NCI-H146 treated with DMSO at 0.1 percent for 48 hours (cell line): Measurements from ENCODE around the gene TIMP3.

Experiments
- DNase-seq: peaks from one replicate; lab custom pipeline; 2025; ENCODE audit not compliant: unreplicated experiment; lab: John Stamatoyannopoulos, UW

The TIMP3 gene

DNA sequence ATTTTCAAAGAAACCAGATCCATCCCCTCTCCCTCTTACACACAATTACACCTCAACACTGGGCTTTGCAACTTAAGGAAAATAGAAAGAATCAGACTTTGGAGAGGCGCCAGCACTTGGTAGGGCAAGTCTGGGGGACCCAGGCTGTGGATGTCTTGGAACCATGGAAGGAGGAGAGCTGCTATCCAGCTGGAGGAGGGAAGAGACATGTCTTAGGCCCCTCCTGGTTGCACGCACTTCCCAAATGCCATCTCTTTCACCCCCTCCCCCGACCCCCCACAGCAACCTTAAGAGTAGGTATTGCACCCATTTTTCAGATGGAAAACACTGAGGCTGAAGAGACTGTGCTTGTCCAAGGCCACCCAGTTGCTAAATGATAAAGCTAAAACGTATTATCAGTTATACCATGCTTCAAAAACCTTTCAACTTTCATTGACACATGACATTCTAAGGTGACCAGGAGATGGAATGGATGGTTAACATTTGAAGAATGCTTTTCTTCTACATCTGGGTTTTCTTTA is 3.9 kb downstream of the TIMP3 start:
- no peak for DNase-seq

- DNase-seq = no peak
Measured at GRCh38 chr22:32806296-32806695, 4.8 kb downstream of the TIMP3 start.

DNA sequence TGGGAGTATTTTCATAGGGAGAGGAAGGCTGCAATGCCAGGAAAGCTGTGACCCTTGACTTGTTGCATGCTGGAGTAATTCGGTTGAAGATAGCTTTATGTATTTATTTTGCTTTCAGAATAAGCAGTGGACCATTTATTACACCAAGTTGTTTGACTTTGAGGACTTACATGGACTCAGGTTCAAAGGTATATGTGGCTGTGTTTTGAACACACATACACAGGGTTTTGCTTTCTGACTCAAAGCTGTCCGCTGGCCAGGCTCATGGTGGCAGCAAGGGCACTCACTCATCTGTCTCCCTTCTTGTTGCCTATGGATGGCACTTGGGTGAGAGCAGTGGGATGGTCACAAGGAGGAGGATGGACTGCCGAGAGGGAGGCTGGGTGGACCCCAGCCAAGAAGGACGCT is 6.5 kb downstream of the TIMP3 start:
- no peak for DNase-seq

- DNase-seq = no peak
Measured at GRCh38 chr22:32809786-32810554, 8.5 kb downstream of the TIMP3 start.

DNA sequence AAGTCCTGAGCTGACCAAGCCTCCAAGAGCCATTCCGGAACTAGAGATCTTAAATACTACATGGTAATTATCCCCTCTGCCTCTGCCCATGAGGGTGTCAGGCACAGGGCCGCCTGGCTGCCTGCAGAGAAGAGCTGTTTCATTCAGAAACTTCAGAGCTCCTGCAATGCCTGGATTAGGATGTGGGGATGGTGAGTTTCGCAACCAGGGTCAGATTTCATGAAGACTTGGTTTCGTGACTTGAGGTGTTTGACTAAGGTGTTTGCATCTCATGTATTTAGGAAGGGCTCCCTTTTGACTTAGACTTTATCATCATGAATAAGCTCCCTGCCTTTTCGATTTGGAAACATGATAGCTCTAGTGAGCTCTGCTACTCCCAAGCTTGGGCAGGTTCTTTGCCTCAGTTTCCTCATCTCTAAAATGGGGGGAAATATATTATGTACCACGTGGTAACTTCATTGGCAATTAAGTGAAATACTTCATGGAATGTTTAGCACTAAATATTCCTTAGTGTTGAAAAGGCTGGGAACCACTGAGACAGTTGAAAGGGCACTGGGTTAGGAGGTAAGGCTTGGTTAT is 9.1 kb downstream of the TIMP3 start:
- no peak for DNase-seq

DNA sequence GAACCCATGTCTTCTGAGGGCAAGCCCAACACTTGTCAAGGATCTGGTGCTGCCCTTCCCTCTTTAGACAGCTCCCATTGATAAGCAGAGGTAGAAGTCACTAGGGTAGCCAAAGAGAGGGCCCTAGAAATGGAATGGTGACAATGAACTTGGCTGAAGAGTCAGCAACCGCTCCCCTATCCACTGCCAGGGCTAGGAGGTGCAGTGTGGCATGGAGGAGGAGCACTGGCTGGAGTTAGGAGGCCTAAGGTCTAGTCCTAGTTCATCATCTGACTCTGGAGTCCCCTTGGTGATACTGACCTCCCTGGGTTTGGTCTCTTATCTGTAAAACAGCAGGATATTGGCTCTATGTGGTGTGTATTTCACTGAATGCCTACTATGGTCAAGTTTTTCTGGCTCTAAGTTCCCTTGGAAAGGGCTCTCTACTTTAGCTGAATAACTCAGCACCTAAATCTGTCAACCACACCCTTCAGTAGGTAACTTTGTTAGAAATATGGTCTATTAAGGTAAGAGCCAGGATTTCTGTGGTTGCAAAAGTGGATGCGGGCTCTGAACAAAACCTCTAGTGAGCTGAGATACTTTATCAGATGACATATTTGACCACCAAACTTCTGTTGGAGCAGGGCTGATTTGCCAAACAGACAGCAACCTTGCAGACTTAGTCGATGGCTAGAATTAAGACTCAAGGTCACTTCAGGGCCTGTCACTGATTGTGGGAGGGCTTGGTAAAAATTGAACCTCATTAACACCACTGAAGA is 10.5 kb downstream of the TIMP3 start:
- no peak for DNase-seq

- no peak for DNase-seq
Measured at GRCh38 chr22:32814285-32814860, 12.9 kb downstream of the TIMP3 start.

- DNase-seq = no peak
Measured at GRCh38 chr22:32815059-32815458, 13.6 kb downstream of the TIMP3 start.

DNA sequence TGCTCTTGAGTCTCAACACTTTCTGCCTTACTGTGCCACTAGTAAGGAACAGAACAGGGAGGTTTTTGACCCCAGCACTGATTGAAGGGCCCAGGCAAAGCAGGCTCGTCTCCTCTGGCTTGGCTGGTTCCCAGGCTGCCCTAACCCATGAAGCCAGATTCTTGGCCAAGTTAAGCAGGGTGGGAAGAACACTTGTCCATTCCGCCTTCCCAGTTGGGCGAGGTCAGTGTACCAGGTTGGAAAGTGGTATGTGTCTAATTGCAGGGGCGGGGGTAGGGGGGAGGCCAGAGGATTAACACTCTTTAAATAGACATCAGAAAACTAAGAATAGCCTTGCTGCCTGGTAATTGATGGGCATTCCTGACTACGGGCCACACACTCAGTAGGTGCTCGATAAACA is 14.4 kb downstream of the TIMP3 start:
- no peak for DNase-seq

- no peak for DNase-seq
Measured at GRCh38 chr22:32817137-32817730, 15.7 kb downstream of the TIMP3 start.

DNA sequence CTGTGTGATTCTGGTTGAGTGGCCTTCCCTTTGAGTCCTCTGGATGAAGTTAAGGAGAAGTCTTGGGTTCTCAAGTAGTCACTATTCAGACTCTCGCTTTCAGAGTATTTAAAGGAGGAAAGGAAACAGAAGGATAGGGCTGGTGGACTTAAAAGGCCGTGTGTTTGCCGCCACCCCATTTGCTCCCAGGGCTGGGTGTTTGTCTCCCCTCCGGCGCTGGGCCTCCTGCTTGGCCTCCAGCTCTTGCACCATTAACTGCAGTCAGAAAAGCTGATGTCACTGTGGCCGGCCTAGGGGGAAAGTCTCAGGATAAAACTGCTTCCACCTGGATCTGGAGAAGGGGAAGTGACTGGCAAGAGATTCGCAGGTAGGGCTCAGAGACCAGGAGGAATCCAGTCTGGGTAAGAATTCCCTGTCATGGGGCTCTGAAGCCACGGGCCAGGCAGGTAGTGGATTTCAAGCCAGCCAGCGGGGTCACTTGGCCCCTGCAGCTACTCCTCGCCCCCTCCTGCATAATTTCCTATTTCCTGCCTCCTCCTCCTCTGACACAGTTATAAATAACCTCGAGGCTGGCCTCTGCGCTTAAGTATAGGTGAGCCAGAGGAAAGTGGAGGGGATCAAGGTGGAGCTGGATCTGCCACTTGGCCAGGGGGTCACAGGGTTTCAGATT is 17.1 kb downstream of the TIMP3 start:
- DNase-seq = no peak

DNA sequence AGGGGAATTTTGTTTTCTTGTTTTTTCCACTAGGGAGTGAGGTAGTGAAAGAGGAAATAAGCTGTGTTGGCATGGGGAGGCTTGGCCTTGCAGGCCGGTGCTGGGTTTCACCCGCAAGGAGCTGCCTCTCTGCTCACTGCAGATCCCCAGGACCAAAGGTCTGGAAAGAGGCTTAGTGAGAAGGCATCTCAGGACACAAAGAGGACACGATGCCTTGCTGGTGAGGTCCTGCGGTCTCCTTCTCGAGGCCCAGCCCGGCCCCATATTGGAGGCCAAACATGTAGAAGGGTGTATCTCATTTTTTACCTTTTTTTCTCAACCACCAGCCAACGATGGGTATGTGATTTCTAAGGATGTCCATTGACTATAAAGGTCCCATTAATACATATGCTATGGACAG is 17.6 kb downstream of the TIMP3 start:
- DNase-seq = no peak

DNA sequence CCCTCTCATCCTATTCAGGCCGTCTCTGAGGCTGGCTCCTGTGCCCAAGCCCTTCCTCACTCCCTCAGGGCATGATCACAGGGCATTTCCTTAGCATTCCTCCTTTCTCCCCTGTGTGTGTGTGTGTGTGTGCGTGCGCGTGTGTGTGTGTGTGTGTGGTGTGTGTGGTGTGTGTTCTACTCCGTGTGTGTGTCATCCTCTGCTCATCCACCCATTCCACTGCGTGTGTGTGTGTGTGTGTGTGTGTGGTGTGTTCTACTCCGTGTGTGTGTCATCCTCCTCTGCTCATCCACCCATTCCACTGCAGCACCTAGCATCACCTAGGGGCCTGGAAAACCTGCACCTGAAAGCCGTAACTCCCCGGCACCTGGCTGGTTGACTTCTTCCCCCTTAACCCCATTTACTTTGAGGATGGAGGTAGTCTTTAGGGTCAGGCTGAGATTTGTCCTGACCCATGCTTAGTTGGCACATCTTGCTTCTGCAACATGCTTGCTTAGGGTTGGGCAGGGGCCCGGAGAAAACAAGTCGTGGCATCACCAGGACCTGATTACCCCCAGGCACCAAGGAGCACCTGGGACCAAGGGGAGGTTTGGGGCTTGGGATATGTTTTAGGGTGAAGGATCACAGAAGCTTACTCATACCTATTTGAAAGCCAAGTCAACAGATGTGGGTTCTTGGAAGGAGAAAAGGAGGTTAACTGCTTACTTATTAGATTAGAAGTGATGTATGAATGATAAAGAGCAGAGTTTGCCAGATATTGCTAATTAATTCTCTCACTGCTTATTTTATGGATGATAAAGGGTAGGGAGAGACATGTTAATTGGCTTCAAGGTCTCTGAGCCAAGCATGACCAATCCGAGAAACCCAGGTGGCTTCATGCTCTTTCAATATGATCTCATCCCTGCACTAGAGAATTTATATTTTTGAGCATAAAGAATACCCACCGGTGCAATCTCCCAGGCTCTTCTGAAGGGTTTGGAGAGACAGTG is 18.9 kb downstream of the TIMP3 start:
- no peak for DNase-seq

DNA sequence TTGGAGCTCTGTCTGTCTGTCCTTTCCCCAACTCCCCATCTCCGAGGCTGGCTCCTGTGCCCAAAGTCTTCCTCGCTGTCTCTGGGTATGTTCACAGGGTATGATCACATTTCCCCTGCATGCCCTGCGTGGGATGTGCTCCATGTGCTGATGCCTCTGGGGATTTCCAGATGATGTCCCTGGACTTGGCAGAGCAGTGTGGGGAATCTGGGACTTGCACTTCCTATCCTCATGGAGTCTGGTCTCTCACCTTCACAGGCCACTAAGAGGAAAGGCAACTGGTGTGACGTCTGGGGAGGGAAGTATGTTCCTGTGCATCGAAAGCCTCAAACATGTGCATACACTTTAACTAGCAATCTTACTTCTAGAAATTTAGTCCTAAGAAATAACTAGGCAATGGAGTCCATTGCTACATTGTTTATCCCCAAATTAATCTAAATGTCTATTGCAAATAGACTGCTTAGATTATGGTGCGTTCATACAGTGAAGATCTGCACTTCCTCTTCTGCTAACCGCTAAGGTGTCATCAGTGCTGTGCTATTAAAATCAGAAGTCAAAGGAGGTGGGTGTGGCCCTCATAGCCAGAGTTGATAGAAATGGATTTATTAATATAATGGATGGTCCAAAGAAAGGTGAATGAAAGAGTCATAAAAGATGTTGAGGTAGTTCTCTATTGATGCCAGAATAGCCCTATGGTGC is 20.8 kb downstream of the TIMP3 start:
- DNase-seq = no peak

DNA sequence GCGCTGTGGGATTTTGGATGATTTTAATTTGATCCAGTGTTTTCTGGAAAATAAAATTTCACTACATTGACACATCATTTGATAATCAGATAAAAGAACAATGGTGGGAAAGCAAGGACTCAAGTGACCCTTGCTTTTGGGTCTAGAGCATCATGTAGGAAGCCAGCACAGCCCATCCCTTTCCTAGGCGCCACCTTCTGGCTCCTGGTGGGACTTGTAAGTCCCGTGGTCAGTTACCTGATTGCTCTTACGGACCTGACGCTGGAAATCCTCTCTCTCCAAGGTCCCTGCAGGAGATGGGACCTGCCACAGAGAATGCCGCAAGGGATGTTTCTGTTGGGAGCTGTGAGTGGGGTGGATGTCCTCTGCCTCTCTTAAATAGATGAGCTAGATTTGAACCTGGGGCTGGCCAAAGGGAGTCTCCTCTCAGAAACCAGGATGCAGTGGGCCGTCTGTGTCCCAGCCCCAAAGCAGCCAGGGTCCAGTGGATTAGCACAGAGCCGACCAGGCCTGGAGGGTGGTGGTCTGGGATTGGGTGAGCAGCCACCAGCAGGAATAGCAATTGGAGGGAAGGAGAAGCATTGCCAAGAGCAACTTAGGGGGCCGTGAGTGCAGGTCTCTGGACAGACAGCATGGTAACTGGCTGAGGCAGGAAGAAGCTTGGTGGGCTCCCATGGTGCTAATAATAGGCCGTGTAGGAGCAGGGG is 21.7 kb downstream of the TIMP3 start:
- no peak for DNase-seq

DNA sequence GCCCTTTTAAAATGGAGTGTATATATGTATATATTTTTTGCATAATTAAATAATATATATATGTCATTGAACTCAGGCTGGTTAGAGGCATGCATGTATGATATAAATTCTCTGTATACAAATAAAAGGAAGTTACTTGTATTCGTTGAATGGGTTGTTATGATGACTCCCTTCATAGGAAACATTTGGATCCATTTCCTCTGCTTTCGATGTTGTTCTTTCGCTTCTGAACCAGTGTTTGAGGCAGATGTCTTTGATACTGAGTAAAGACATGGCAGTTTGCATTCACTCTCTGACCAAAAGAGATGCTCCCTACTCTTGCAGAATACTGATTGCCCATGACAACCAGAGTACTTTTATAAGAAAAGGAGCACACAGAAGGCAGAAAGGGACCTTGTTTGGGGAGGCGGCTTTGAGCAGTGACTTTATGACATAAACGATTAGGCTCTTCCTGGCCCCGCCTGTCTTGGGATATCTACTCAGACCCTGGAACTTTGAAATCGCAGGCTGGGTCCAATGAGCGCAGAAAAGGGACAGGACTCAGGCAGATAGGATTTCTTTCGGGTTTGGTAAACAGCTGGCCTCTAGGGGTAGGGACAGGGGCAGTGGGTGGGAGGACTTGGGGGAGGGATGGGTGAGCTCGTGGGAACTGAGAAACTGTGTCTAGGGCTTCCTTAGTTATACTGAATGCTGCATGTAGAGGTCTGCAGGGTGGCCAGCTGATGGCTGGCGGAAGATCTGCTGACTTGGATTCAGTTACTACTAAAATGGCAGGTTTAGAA is 23.2 kb downstream of the TIMP3 start:
- DNase-seq = no peak

GRCh38 chr22:32826537-32826936 is 25.0 kb downstream of the TIMP3 start:
- DNase-seq = no peak
